ENCODE results near the gene GPR65.
"Not testable (repeated sequence)": the region's sequence is repeated elsewhere in the genome, so short reads cannot be mapped to it uniquely, and the experiment has no call there.

Gene GPR65

GRCh38 chr14:88004506-88005036 is 364 bp upstream of the GPR65 start:
- DNase-seq: no peak
- no peak for ATAC-seq

GRCh38 chr14:88005978-88006851 is 1.3 kb downstream of the GPR65 start:
- ATAC-seq (peak; percentile 97), DNase-seq (peak; percentile 66)

- ATAC-seq (no peak), DNase-seq (no peak)
These were observed 2.7 kb downstream of the GPR65 start for GRCh38 chr14:88007608-88008007.

- DNase-seq (no peak), ATAC-seq (no peak)
These were observed 3.3 kb downstream of the GPR65 start for GRCh38 chr14:88008039-88008742.

- no peak for ATAC-seq
These were observed 4.6 kb downstream of the GPR65 start for GRCh38 chr14:88009486-88009885.

GRCh38 chr14:88010331-88010730 is 5.4 kb downstream of the GPR65 start:
- ATAC-seq (no peak), DNase-seq (no peak)

More at GRCh38 chr14:88009486-88009885, 4.6 kb downstream of the GPR65 start:
- DNase-seq: no peak

- DNase-seq (no peak), ATAC-seq (no peak)
These were observed 7.6 kb downstream of the GPR65 start for GRCh38 chr14:88012495-88012894.

- ATAC-seq (peak; percentile 57), DNase-seq (peak; percentile 36)
These were observed 8.9 kb downstream of the GPR65 start for GRCh38 chr14:88013750-88014349.

- no peak for ATAC-seq
- DNase-seq: no peak
These were observed 11.8 kb downstream of the GPR65 start for GRCh38 chr14:88016768-88017167.

- ATAC-seq (no peak), DNase-seq (no peak)
These were observed 12.6 kb downstream of the GPR65 start for GRCh38 chr14:88017535-88017934.

- DNase-seq (no peak), ATAC-seq (peak; percentile 85)
These were observed 18.8 kb downstream of the GPR65 start for GRCh38 chr14:88023658-88024187.

- not testable (repeated sequence) for DNase-seq, ATAC-seq
These were observed 19.5 kb downstream of the GPR65 start for GRCh38 chr14:88024252-88025086.

GRCh38 chr14:88025313-88025712 is 20.4 kb downstream of the GPR65 start:
- no peak for DNase-seq
- no peak for ATAC-seq

GRCh38 chr14:88026890-88027289 is 22.0 kb downstream of the GPR65 start:
- ATAC-seq (no peak), DNase-seq (no peak)

- DNase-seq (no peak), ATAC-seq (peak; percentile 88)
These were observed 24.6 kb downstream of the GPR65 start for GRCh38 chr14:88029500-88029899.

GRCh38 chr14:88030079-88030478 is 25.1 kb downstream of the GPR65 start:
- ATAC-seq: no peak

GRCh38 chr14:88030892-88031291 is 26.0 kb downstream of the GPR65 start:
- DNase-seq (no peak), ATAC-seq (no peak)

More at GRCh38 chr14:88030079-88030478, 25.1 kb downstream of the GPR65 start:
- DNase-seq: no peak

- no peak for ATAC-seq
These were observed 27.4 kb downstream of the GPR65 start for GRCh38 chr14:88032373-88032772.

GRCh38 chr14:88034076-88034475 is 29.1 kb downstream of the GPR65 start:
- no peak for DNase-seq
- ATAC-seq: no peak

More at GRCh38 chr14:88032373-88032772, 27.4 kb downstream of the GPR65 start:
- no peak for DNase-seq

GRCh38 chr14:88036422-88036821 is 31.5 kb downstream of the GPR65 start:
- DNase-seq (no peak), ATAC-seq (no peak)

GRCh38 chr14:88037325-88037724 is 32.4 kb downstream of the GPR65 start:
- ATAC-seq (no peak), DNase-seq (no peak)

Data from stimulated activated naive CD8-positive, alpha-beta T cell treated with anti-CD3 and anti-CD28 coated beads, Interleukin-15, Interleukin-2, amounts not matched to agents 100 U/mL and 50 U/mL, for 24 hours (primary cell).